IMR-90 (cell line): Measurements from ENCODE around the gene HYOU1.

Experiments
- CEBPB ChIP-seq: IDR thresholded peaks from 2 replicates; pipeline ENCODE4 v1.6.1; 2012; ENCODE audit warnings: low read depth, low read length, improper control_type of control experiment
- CHD1 ChIP-seq: IDR thresholded peaks from 2 replicates; pipeline ENCODE4 v1.6.1; 2012; ENCODE audit warnings: low read depth, low read length, improper control_type of control experiment
- MAFK ChIP-seq: IDR thresholded peaks from 2 replicates; pipeline ENCODE4 v1.6.1; 2012; ENCODE audit warnings: low read depth, low read length, improper control_type of control experiment
- POLR2A ChIP-seq: IDR thresholded peaks from 2 replicates; pipeline ENCODE4 v1.6.1; 2012; ENCODE audit warnings: mild to moderate bottlenecking, low read depth, low read length
- TF ChIP-seq, protein P1 (sequence below): conservative IDR thresholded peaks from 2 replicates; pipeline ENCODE4 v1.5.1; 2012; ENCODE audit warnings: mild to moderate bottlenecking, low read depth, low read length, improper control_type of control experiment

DNA sequence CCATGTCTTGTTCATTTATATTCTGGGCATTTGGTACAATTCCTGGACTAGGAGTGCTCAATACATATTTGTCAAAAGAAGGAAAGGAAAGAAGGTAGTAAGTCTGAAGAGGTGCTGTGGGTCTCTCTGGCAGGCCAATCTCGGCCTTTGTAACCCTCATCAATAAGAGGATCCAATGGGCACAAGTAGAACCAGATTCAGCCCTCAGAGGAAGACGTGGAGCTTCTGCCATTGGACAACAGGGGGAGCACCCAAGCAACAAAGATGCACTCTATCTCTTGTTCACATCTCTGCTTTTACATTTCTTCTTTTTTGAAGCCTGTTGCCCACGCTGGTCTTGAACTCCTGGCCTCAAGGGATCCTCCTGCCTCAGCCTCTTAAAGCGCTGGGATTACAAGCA, 8.4 kb upstream of the HYOU1 start:
- TF ChIP-seq, protein P1, sequence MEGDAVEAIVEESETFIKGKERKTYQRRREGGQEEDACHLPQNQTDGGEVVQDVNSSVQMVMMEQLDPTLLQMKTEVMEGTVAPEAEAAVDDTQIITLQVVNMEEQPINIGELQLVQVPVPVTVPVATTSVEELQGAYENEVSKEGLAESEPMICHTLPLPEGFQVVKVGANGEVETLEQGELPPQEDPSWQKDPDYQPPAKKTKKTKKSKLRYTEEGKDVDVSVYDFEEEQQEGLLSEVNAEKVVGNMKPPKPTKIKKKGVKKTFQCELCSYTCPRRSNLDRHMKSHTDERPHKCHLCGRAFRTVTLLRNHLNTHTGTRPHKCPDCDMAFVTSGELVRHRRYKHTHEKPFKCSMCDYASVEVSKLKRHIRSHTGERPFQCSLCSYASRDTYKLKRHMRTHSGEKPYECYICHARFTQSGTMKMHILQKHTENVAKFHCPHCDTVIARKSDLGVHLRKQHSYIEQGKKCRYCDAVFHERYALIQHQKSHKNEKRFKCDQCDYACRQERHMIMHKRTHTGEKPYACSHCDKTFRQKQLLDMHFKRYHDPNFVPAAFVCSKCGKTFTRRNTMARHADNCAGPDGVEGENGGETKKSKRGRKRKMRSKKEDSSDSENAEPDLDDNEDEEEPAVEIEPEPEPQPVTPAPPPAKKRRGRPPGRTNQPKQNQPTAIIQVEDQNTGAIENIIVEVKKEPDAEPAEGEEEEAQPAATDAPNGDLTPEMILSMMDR: peak; percentile 47
- TF ChIP-seq CEBPB (no peak), POLR2A (no peak), MAFK (no peak), CHD1 (no peak)
